OCI-LY1 (cell line): ENCODE data around the gene DCTN4.

Experiments used
- EZH2 ChIP-seq: fragments of 200-600 bp; sonication (generic), shearing (Covaris generic); IDR thresholded peaks from 2 replicates; pipeline ENCODE4 v1.8.0; 2017; ENCODE audit warnings: borderline replicate concordance, mixed run types, mild to moderate bottlenecking, antibody characterized with exemption, low read length, moderate library complexity, mixed read lengths
- TF ChIP-seq, protein P1 (sequence below): fragments of 200-600 bp; sonication (generic), shearing (Covaris generic); IDR thresholded peaks from 2 replicates; pipeline ENCODE4 v1.5.1; 2017; ENCODE audit warnings: mild to moderate bottlenecking, antibody characterized with exemption, low read length, moderate library complexity, mixed read lengths

DNA sequence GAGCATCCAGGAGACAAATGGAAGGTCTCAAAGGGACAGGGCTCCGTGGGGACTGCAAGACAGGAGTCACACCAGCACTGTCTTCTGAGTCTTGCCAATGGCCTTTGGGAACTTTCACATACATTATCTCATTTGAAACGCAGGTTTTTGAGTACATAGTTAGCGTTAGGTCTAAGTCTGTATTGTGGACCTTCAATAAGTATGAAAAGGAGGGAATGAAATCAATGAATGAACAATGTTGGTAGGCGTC, 442 bp upstream of the DCTN4 start:
- TF ChIP-seq, protein P1, sequence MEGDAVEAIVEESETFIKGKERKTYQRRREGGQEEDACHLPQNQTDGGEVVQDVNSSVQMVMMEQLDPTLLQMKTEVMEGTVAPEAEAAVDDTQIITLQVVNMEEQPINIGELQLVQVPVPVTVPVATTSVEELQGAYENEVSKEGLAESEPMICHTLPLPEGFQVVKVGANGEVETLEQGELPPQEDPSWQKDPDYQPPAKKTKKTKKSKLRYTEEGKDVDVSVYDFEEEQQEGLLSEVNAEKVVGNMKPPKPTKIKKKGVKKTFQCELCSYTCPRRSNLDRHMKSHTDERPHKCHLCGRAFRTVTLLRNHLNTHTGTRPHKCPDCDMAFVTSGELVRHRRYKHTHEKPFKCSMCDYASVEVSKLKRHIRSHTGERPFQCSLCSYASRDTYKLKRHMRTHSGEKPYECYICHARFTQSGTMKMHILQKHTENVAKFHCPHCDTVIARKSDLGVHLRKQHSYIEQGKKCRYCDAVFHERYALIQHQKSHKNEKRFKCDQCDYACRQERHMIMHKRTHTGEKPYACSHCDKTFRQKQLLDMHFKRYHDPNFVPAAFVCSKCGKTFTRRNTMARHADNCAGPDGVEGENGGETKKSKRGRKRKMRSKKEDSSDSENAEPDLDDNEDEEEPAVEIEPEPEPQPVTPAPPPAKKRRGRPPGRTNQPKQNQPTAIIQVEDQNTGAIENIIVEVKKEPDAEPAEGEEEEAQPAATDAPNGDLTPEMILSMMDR, result no peak
- no peak for TF ChIP-seq EZH2
